IMR-90 (cell line): ENCODE data around the gene STRADA. TPM values are rescaled to one million over a fixed set of nuclear protein-coding genes. Genes with fewer than 3 reads are reported as not detected.

ENCODE experiments used
- ATAC-seq: fragments of 200-7000 bp; cut with Tn5 transposase; 2 replicates; pipeline ENCODE4 v1.9.1; 2020; ENCODE audit warnings: low read depth, mild to moderate bottlenecking, moderate library complexity
- BruUV-seq: library from RNA; stranded (reverse); fragments of 400-500 nt; replicated peaks from 2 replicates; lab custom pipeline; 2021; lab: Mats Ljungman, UMichigan
- CTCF ChIA-PET: fragments of 300-600 bp; formaldehyde crosslinking; extraction: SDS; loops from one replicate; lab custom pipeline; 2021; ENCODE audit warnings: antibody characterized with exemption; lab: Yijun Ruan, JAX
- POLR2A ChIA-PET: fragments of 300-600 bp; sonication (Branson Sonifier 250); formaldehyde crosslinking; loops from one replicate; lab custom pipeline; 2022; ENCODE audit warnings: antibody characterized with exemption; ENCODE audit not compliant: unreplicated experiment; lab: Charles Lee
- DNase-seq: peaks from one replicate; pipeline ENCODE4 v3.0.0; 2013
- H2AFZ ChIP-seq: replicated peaks from 2 replicates; pipeline ENCODE3; 2013; ENCODE audit warnings: low read length, mild to moderate bottlenecking; ENCODE audit not compliant: poor library complexity
- H2AK5ac ChIP-seq: 2 replicates; pipeline ENCODE4 v1.6.1; 2013; ENCODE audit warnings: low read depth, low read length, inconsistent platforms
- H2AK9ac ChIP-seq: replicated peaks from 2 replicates; pipeline ENCODE3; 2013; ENCODE audit warnings: mild to moderate bottlenecking, low read depth, low read length, moderate library complexity; ENCODE audit not compliant: poor library complexity
- H2BK120ac ChIP-seq: 2 replicates; pipeline ENCODE4 v1.6.1; 2013; ENCODE audit warnings: low read depth, low read length, inconsistent platforms
- H2BK15ac ChIP-seq: 3 replicates; pipeline ENCODE4 v1.6.1; 2013; ENCODE audit warnings: low read depth, low read length, inconsistent platforms
- H2BK20ac ChIP-seq: 2 replicates; pipeline ENCODE4 v1.6.1; 2013; ENCODE audit warnings: low read depth, mild to moderate bottlenecking, inconsistent platforms, low read length, moderate library complexity
- H2BK5ac ChIP-seq: 2 replicates; pipeline ENCODE4 v1.6.1; 2013; ENCODE audit warnings: mild to moderate bottlenecking, low read depth, low read length, inconsistent platforms; ENCODE audit not compliant: poor library complexity, severe bottlenecking
- H3K14ac ChIP-seq: replicated peaks from 2 replicates; pipeline ENCODE4 v1.6.1; 2013; ENCODE audit warnings: low read depth, low read length, inconsistent platforms
- H3K18ac ChIP-seq: 2 replicates; pipeline ENCODE4 v1.6.1; 2013; ENCODE audit warnings: low read depth, low read length, control low read depth
- H3K23ac ChIP-seq: 2 replicates; pipeline ENCODE4 v1.6.1; 2013; ENCODE audit warnings: low read depth, low read length, inconsistent platforms
- H3K27ac ChIP-seq: 2 replicates; pipeline ENCODE4 v1.5.1; 2013; ENCODE audit warnings: mild to moderate bottlenecking, control low read depth, low read length; ENCODE audit not compliant: insufficient read depth
- H3K27me3 ChIP-seq: 2 replicates; pipeline ENCODE4 v1.6.1; 2013; ENCODE audit warnings: low read length; ENCODE audit not compliant: control insufficient read depth, insufficient read depth
- H3K36me3 ChIP-seq: 2 replicates; pipeline ENCODE4 v1.6.1; 2013; ENCODE audit warnings: low read length, mixed read lengths; ENCODE audit not compliant: control insufficient read depth, insufficient read depth
- H3K4ac ChIP-seq: 2 replicates; pipeline ENCODE4 v1.6.1; 2013; ENCODE audit warnings: low read depth, low read length, inconsistent platforms
- H3K4me1 ChIP-seq: 2 replicates; pipeline ENCODE4 v1.6.1; 2013; ENCODE audit warnings: low read length, mixed read lengths; ENCODE audit not compliant: control insufficient read depth, insufficient read depth
- H3K4me2 ChIP-seq: 2 replicates; pipeline ENCODE4 v1.6.1; 2013; ENCODE audit warnings: low read depth, mild to moderate bottlenecking, control low read depth, low read length, moderate library complexity
- H3K4me3 ChIP-seq: 2 replicates; pipeline ENCODE4 v1.5.1; 2013; ENCODE audit warnings: low read depth, mild to moderate bottlenecking, control low read depth, low read length, moderate library complexity; ENCODE audit not compliant: insufficient read depth
- H3K56ac ChIP-seq: 2 replicates; pipeline ENCODE4 v1.6.1; 2013; ENCODE audit warnings: low read length, inconsistent platforms; ENCODE audit not compliant: insufficient read depth; ENCODE audit errors: extremely low read depth
- H3K79me1 ChIP-seq, 2 experiments: 2 replicates each; pipeline ENCODE4 v1.6.1; 2013; ENCODE audit warnings: low read length in 2 of 2, inconsistent platforms in 1 of 2, low read depth in 1 of 2
- H3K9ac ChIP-seq: 2 replicates; pipeline ENCODE4 v1.6.1; 2013; ENCODE audit warnings: low read depth, low read length, control low read depth
- H3K9me1 ChIP-seq: 2 replicates; pipeline ENCODE4 v1.6.1; 2013; ENCODE audit warnings: low read length, inconsistent platforms; ENCODE audit not compliant: insufficient read depth
- H3K9me3 ChIP-seq: 2 replicates; pipeline ENCODE4 v1.6.1; 2013; ENCODE audit warnings: low read length; ENCODE audit not compliant: control insufficient read depth, insufficient read depth
- H4K20me1 ChIP-seq: 2 replicates; pipeline ENCODE4 v1.6.1; 2013; ENCODE audit warnings: low read length, inconsistent platforms; ENCODE audit not compliant: insufficient read depth
- H4K5ac ChIP-seq: 2 replicates; pipeline ENCODE4 v1.6.1; 2013; ENCODE audit warnings: mild to moderate bottlenecking, low read depth, low read length, control low read depth
- H4K8ac ChIP-seq, 2 experiments: 2 replicates each; pipeline ENCODE4 v1.6.1; 2013; ENCODE audit warnings: low read depth in 2 of 2, low read length in 2 of 2, control low read depth in 1 of 2, inconsistent platforms in 1 of 2
- H4K91ac ChIP-seq: 2 replicates; pipeline ENCODE4 v1.6.1; 2013; ENCODE audit warnings: low read depth, low read length, inconsistent platforms; ENCODE audit not compliant: insufficient read depth
- CEBPB ChIP-seq: IDR thresholded peaks from 2 replicates; pipeline ENCODE4 v1.6.1; 2012; ENCODE audit warnings: low read depth, low read length, improper control_type of control experiment
- FOS ChIP-seq: fragments of 150-350 bp; IDR thresholded peaks from 2 replicates; pipeline ENCODE4 v1.6.1; 2016; ENCODE audit warnings: low read depth, low read length
- POLR2A ChIP-seq: IDR thresholded peaks from 2 replicates; pipeline ENCODE4 v1.6.1; 2012; ENCODE audit warnings: mild to moderate bottlenecking, low read depth, low read length
- RAD21 ChIP-seq: IDR thresholded peaks from 2 replicates; pipeline ENCODE4 v1.6.1; 2012; ENCODE audit warnings: low read length, improper control_type of control experiment
- RCOR1 ChIP-seq: IDR thresholded peaks from 2 replicates; pipeline ENCODE4 v1.6.1; 2012; ENCODE audit warnings: mild to moderate bottlenecking, low read length, improper control_type of control experiment; ENCODE audit not compliant: insufficient replicate concordance
- RFX5 ChIP-seq: IDR thresholded peaks from 2 replicates; pipeline ENCODE4 v1.8.0; 2012; ENCODE audit warnings: low read depth, mild to moderate bottlenecking, low read length, moderate library complexity
- WGBS, 2 experiments: methylation state at CpG; one replicate each; pipeline versions ENCODE4 v1.1.5 to v1.1.7; 2013; ENCODE audit warnings: missing lambda C conversion rate in 2 of 2; ENCODE audit not compliant: insufficient read length in 1 of 2; ENCODE audit errors: extremely low coverage in 2 of 2; 5-methylcytosine and 5-hydroxymethylcytosine counted together
- dilution Hi-C: fragments of 300-500 bp; cut with HindIII; formaldehyde crosslinking; loops from one replicate; pipeline ENCODE4 v1.14.3; 2018; ENCODE audit warnings: low sequenced_read_pairs; ENCODE audit not compliant: unreplicated experiment
- in situ Hi-C: fragments of 300-500 bp; cut with MboI; formaldehyde crosslinking; loops from 3 replicates; pipeline ENCODE4 v1.14.3; 2019; ENCODE audit warnings: low sequenced_read_pairs, inconsistent platforms, mixed read lengths
- intact Hi-C: fragments of 100-400 bp; cut with micrococcal nuclease; formaldehyde crosslinking; loops from 2 replicates; pipeline ENCODE4 v1.10.0; 2022
- polyA plus RNA-seq, 3 experiments: library from polyadenylated mRNA; depleted of rRNA; stranded (reverse); fragments of >200 nt; gene quantifications; 2 replicates each; pipeline ENCODE4 v1.2.3, GENCODE V29; 2012; ENCODE audit warnings: low replicate concordance in 1 of 3
- total RNA-seq: library from RNA; depleted of rRNA; stranded (reverse); fragments of >200 nt; gene quantifications from 2 replicates; pipeline ENCODE4 v1.2.3, GENCODE V29; 2012

Gene STRADA
- total and polyA plus RNA-seq, 2 of the 4 experiments (the other 2 are of a cell fraction): 19.9 to 30.9 TPM

- no peak overlapping the region for H4K91ac ChIP-seq
- no peaks in the 10 kb centered on the region for H3K9me3 ChIP-seq
- H3K36me3 ChIP-seq: peaks cover 32% of the 10 kb centered on the region
- H3K4me3 ChIP-seq: no peak overlapping the region
- no peak overlapping the region for H3K23ac ChIP-seq
- H4K20me1 ChIP-seq: no peaks in the 10 kb centered on the region
- in situ Hi-C loops: no loop called here
- H2BK20ac ChIP-seq: no peak overlapping the region
- DNase-seq: no peak
- H3K79me1 ChIP-seq: peaks cover 0 to 24% of the 10 kb centered on the region in 2 experiments; a peak in 2 of 4 replicates
- H3K18ac ChIP-seq: no peak overlapping the region
- H3K9me1 ChIP-seq: no peaks in the 10 kb centered on the region
- ATAC-seq: no peak
- ChIA-PET CTCF (no interaction called here), POLR2A (no interaction called here)
- no peaks in the 10 kb centered on the region for H3K4me1 ChIP-seq
- H3K14ac ChIP-seq: no peak overlapping the region
- no peak overlapping the region for H3K4ac ChIP-seq
- no peak overlapping the region for H4K8ac ChIP-seq
- no peak overlapping the region for H3K27ac ChIP-seq
- no peak overlapping the region for H3K4me2 ChIP-seq
- TF ChIP-seq RAD21: no peak
- TF ChIP-seq FOS: no peak
- TF ChIP-seq POLR2A: no peak
- no peak for TF ChIP-seq RFX5
- TF ChIP-seq RCOR1: no peak
- TF ChIP-seq CEBPB: no peak
- no peak overlapping the region for H2AFZ ChIP-seq
- H2BK15ac ChIP-seq: no peak overlapping the region
- H3K27me3 ChIP-seq: no peaks in the 10 kb centered on the region
- intact Hi-C loops: no loop called here
- H2BK5ac ChIP-seq: no peak overlapping the region
- TSS peak; percentile 90 for BruUV-seq
- no peak overlapping the region for H2BK120ac ChIP-seq
- no peak overlapping the region for H2AK9ac ChIP-seq
- dilution Hi-C loops: no loop called here
- H2AK5ac ChIP-seq: no peak overlapping the region
- 60% methylated on average over 2 of the region's 5 CpGs; no CpG with 5 or more reads in 1 of the 2 experiments for WGBS, 2 experiments
- H3K9ac ChIP-seq: no peak overlapping the region
- no peak overlapping the region for H3K56ac ChIP-seq
- H4K5ac ChIP-seq: no peak overlapping the region
Measured at GRCh38 chr17:63703029-63703428, 38.6 kb downstream of the STRADA start.
